HG03108 (cell line): ENCODE measurements around the gene STAT1.
"Not testable (repeated sequence)": the region's sequence is repeated elsewhere in the genome, so short reads cannot be mapped to it uniquely, and the experiment has no call there.

Experiments used
- ATAC-seq: cut with Tn5 transposase; IDR thresholded peaks from one replicate; pipeline ENCODE4 v1.9.1; 2021; ENCODE audit warnings: moderate library complexity; ENCODE audit not compliant: unreplicated experiment

The STAT1 gene

DNA sequence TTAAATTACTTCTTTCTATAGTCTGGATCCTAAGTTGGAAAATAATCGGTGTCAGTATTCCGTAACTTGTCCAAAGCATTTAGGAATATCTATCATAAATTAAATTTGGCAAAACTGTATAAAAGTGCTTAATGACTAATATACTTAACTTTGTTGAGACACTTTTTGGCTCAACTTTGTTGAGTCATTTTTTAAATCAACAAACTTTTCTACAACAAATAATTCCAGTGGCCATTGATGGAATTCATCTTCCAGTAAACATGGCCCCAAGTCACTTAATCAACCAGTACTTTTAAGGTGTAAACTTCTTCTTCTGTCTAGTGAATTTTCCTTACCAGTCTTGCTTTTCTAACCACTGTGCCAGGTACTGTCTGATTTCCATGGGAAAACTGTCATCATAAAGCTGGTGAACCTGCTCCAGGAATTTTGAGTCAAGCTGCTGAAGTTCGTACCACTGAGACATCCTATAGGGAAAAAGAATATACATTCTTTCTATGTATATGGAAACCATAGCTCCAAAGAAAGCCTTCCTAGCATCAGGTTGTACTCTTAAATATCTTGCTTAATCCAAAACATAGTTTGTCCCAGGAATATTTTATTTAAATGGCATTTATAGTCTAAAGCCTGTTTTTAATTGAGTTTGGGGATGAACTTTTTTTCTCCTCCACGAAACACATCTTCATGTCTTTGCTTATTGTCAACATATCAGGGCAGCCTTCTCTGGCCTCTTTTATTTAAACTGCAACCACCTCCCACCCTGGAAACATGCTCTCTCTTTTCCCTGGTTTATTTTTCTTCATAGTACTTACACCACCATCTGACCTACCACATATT is 4.2 kb downstream of the STAT1 start:
- no peak for ATAC-seq

DNA sequence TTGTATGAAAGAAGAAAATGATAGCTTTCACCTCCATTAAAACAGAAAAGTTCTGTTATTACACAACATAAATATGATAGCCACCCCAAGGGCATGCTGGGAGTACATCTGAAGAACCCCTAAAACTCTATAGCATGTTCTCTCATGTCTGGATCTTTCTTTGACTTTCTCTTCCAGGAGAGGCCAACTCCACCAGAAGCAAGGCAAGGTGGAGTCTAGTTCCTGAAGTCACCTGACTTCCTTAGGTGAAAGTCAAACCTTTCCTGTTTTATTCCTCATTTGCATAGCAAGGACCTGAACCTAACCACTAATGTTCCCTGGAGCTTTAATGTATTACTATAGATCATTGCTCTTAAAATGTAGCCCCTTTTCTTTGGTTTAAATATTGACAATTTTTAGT is 5.7 kb downstream of the STAT1 start:
- ATAC-seq = no peak

GRCh38 chr2:191006997-191007783 is 6.8 kb downstream of the STAT1 start:
- ATAC-seq = no peak

DNA sequence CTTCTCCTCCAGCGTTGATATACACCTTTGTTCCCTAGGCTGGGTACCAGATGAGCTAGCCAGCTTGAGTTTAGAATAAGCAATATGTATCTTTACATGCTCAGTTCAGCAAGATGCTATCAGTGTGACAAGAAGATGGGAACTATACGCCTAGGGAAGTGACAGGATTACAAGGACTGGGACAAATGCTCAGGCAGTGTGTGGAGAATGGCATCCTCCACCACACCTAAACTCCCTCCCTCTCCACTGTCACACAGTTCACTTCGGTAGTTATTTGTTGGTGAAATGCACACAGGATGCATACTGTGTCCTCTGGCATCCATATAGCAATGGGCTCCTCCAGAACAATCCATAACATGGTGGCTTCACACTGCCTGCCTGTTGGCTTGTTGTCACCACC is 7.7 kb downstream of the STAT1 start:
- ATAC-seq = no peak

GRCh38 chr2:191003405-191004309 is 10.3 kb downstream of the STAT1 start:
- ATAC-seq = no peak

DNA sequence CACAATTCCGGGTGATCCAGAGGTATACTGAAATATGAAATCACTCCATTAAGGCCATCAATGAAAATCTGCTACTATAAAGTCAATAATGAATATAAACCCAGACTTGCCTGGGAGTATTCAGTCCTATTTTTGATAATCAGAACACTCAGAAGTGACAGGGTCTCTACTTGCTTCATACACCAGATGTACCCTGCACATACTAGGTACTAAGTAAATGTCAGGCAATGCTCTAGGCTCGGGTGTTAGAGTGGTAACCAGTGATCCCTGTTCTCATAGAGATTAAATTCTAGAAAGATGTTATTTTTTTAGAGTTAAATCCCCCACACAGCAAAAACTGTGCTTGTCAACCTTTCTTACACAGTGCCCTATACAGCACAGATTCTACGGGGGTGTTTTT is 12.3 kb downstream of the STAT1 start:
- no peak for ATAC-seq

- no peak for ATAC-seq
These were observed 12.9 kb downstream of the STAT1 start for GRCh38 chr2:191001032-191001431.

- ATAC-seq = no peak
These were observed 13.9 kb downstream of the STAT1 start for GRCh38 chr2:190999949-191000665.

GRCh38 chr2:190999058-190999457 is 14.9 kb downstream of the STAT1 start:
- no peak for ATAC-seq

GRCh38 chr2:190997526-190998113 is 16.4 kb downstream of the STAT1 start:
- ATAC-seq = no peak

DNA sequence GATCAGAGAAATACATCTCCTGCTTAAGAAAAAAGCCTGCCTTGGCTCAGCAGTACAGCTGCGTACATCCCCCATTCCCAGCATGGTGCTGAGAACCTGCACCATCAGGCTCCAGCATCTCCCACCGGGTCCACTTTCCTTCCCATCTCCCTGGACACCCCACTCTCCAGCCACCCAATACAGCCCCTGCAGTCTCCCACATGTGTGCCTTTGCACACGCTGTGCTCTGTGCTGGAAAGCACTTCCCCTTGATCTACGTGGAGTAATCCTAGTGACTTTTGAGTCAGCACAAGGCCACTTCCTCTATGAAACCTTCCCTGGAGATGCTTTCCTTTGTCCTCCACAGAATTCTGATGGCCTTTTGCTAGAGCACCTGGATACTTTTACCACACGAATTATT is 17.0 kb downstream of the STAT1 start:
- no peak for ATAC-seq

DNA sequence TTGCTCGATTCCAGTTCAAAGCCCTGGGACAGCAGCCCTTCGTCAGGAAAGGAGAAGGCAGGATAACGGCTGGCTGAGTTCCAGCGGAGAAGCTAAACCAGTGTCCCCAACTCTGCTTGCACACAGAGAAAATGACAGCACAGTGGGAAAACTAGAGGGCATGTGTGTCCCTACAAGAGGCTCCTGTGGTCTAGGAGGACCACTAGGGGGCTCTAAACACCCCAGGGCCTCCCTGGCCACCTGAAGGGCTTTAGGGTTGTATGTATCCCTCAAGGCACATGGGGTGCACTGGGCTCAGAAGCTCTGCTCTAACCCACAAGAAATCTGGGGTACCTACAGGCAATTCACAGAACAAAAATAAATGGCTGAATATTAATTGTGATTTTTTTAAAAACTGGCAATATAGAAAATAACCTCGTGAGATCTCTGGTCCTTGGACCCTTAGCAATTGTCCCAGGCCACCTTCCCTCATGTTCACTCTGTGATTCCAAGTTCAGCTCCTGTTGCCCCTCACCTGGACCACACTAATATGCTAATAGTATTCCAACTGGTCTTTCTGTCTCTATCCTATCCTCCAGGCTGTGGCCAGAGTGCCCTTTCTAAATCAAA is 17.5 kb downstream of the STAT1 start:
- ATAC-seq = no peak

DNA sequence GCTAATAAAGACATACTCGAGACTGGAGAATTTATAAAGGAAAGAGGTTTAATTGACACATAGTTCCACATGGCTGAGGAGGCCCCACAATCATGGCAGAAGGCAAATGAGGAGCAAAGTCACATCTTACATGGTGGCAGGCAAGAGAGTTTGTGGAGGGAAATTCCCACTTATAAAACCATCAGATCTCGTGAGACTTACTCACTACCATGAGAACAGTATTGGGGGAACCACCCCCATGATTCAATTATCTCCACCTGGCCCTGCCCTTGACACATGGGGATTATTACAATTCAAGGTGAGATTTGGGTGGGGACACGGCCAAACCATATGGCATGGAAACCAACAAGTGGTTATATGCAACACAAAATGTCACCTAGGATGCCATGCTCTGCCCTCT is 18.7 kb downstream of the STAT1 start:
- not testable (repeated sequence) for ATAC-seq

- ATAC-seq = no peak
These were observed 19.8 kb downstream of the STAT1 start for GRCh38 chr2:190994148-190994547.

DNA sequence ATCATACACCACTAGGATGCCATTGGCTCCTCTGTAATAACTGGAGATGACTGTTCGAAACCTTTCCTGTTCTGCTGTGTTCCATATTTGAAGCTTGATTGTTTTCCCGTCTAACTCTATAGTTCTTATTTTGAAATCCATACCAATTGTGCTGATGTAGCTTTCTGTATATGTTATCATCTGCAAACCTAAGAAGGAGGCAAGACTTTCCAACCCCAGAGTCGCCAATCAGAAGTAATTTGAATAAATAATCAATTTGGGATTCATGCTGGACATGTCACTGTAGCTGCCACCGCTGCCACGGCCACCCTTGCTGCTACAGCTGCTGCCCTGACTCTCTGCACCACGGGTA is 20.7 kb downstream of the STAT1 start:
- no peak for ATAC-seq

DNA sequence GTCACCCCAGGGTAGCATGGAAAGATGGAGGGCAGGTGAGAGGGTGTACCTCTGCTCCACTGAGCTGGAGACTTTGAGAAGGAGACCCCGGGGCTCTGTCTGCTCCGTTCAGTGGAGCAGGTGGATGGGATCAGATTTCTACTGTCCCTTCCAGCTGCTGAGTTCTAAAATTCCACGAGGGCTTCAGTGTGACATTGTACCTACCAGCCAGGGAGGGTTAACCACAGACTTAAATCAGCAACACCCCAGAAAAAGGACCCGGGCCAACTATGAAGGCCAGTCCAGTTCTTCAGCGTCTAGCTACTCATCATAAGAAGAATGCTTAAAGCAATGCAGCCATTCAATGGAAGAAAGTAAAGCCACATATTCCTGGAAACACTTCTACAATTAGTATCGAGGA is 23.8 kb downstream of the STAT1 start:
- ATAC-seq = no peak

DNA sequence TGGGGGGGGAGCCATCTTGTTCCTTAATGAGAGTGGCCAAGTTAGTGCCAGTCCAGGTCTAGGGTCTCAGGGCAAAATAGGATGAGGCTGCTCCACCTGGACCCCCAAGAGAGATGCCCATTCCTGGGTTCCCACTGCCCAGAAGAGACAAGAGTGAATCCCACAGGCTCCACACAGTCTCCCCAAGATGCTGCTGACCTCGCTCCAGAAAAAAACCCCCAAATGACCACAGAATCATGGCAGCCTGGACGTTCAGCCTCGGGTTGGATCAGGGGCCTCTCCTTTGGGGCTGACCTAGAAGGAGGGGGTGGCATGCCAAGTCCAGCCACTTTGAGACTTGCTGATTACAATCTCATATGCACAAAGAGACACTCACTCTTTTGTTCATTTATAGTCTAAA is 25.1 kb downstream of the STAT1 start:
- no peak for ATAC-seq

DNA sequence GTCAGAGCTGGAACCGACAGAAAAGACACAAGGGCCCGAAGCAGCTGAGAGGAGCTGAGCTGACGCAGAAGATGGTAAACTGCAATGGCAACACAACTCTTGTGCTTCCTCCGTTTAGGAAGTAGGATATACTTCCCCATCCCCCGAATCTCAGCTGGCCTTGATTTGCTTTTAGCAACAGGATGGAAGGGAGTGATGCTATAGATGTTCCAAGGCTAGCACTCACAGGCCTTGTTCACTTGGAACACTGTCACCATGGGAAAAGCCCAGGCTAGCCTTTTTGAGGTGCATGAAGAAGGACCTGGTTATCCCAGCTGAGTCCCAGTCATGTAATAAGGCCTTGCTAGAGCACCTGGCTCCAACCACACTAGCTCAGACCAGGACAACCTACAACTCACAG is 26.0 kb downstream of the STAT1 start:
- ATAC-seq = no peak

DNA sequence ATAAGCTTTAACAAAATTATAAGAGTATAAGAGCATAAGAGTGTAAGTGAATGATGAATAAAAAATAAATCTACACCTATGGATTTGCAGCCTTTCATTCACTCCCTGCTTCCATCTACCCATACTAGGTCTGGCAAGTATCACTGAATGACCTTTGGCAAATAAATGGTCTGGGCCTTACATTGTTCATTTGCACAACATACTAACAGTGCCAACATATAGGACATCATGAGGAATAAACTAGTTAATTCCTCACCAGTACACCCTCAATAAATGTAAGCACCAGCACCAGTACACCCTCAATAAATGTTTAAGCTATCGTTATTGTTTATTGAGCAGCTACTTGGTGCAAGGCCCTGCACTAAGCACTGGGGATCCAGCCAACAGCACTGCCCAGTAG is 26.9 kb downstream of the STAT1 start:
- ATAC-seq = no peak
